Midbrain (tissue), 1 donor: Measurements from ENCODE around the gene PRDM10.

Experiments used
- DNase-seq: peaks from one replicate; lab custom pipeline; 2025; lab: John Stamatoyannopoulos, UW

Gene PRDM10

DNA sequence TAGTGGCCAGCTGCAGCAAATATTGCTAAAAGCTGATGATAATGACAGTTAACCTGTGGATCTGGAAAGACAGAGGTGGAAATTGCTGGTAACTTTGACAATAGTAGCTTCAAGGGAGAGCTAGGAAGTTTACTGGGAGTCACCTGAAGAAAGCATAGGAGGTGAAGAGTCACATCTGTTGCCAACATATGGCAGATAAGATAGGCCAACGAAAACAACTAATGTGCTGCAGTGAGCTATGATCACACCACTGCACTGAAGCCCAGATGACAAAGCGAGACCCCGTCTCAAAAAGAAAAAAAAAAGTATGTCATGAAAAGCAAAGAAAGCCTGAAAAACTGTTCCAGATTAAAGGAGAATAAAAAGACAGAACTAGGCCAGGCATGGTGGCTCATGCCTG lies 4.3 kb upstream of the PRDM10 start:
- no peak for DNase-seq

DNA sequence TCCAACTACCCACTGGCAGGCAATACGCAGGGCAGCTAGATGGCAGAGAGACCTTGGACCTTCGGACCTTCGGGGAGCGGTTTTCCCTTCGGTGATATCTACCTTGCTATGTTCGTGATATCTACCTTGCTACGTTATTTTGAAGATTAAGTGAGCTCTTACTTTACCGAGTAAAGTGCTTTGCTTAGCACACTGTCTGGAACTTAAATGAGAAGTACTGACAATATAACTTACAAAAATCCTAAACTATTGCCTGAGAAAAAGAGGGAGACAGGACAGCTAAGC lies 1.0 kb upstream of the PRDM10 start:
- no peak for DNase-seq

DNA sequence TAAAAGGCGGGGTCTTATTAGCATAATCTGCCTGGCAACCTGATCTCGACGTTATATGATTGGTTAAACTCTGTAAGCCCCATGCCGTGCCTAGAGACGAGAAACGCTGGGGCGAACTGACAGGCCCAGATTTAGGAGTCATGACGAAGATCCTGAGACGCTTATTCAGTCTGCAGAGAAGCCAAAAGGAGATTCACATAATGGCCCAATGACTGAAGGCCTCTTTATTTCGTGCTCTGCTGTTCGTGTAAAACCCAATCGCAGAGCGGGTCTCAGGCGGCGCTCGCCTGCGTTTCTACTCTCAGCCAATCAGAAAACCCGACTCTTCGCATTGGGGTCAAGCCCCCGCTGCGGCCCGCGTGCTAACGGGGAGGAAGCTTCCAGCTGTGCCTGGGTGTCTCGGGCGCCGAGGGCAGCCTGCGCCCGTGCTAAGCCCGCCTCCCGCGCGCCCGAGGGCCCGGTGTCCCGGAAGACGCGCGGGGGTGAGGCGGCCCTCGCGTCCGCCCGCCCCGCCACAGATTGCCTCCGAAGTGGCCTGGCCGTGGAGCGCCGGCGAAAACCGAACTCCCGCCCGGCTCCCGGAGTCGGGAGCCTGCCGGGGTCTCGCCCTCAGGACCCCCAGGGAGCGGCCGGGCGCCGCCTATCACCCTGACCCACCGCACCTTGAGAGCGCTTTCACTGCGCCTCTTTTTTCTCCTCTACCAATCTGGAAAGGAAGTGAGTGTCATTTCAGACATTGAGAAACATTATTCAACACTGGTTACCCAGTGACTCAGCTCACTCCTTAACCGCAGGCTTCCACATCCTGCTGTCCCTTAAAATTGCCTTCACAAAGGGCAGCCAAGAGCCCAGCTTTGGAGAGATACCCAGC lies 446 bp upstream of the PRDM10 start:
- peak; percentile 99 for DNase-seq

DNA sequence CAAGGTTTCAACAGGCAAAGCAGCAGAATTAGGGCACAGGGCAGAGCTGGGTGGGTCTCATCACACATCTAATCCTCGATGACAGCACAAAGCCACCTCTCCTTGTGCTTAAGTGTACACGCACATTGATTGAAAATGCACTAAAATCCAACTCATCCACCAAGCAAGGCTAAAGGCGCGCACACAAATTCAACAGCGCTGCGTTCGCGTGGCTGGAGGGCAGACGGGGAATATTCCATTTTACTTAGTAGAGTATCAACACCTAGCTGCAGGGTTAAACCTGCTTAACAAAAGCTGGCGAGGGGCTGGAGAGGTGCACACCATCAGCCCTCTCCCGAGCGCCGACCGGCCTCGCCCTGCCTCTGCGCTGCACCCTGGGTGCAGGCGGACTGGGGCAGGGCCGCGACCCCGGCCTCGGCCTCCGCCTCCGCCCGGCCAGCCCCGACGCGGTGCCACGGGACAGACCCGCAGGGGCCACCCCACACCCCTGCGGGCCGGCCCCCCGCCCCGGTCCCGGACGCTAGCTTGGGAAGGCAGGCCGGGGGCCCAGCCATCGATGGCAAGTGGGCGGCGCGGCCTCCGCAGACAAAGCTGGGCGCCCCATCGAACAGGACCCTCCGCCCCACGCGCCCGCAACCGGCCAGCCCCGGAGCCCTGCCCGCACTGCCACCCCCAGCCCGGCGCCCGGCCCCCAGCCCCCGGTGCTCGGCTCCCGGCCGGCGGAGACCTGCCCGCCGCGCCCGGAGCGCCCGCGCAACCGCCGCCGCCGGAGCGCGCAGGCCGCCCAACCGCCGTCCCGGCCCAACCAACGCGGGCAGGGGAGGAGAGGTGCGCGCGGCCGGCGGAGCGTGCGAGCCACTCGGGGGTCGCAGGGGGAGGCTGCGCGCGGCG lies 929 bp downstream of the PRDM10 start:
- peak; percentile 17 for DNase-seq

DNA sequence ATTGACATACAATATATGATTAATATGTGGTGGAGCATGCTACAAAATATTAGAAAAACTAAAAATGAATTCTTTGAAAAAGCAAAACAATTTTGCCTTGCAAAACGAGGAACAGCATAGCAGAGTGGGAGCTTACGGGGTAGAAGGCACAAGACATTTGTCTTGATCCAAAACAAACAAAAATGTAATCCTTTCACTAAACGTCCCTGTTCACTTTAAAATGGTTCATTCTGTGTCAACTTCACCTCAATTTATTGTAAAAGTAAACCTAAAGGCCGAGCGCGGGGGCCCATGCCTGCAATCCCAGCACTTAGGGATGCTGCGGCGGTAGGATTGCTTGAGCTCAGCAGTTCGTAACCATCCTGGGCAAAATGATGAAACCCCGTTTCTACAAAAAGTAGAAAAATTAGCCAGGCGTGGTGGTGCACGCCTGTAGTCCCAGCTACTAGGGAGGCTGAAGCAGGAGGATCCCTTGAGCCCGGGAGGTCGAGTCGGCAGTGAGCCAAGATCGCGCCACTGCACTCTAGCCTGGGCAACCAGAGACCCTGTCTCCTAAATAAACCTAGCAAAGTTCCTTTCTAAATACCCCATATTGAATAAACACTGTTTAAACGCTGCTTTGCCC lies 2.0 kb downstream of the PRDM10 start:
- no peak for DNase-seq

DNA sequence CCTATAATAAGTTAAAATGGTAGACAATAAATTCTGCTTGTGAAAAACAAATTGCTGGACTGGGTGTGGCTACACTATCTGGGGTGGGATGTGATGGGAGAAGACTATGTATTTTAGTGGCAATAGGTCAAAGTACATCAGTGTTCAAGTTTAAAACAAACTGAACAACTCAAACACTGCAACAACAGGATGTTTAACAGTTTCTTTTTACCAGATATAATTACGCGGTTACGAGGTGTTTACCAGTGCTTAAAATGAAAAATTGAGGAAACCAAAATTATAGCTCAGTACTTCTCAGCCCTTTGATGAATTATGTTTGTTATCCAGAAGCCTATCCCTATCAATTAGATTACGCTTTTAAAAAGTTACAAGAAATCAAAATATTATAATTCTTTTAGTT lies 3.2 kb downstream of the PRDM10 start:
- no peak for DNase-seq

DNA sequence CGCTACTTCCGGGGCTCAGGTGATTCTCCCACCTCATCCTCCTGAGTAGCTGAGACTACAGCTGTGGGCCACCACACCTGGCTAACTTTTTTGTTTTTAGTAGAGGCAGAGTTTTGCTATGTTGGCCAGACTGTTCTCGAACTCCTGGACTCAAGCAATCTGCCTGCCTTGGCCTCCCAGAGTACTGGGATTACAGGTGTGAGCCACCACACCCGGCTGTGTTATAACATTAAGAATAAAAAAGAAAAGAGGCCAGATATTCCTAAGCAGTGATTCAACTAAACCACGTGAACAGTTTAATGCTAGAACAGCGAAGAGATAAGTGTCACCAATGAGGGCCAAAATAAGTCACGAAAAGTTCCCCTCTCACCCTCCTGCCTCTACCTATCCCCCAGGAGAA lies 3.7 kb downstream of the PRDM10 start:
- DNase-seq = no peak

DNA sequence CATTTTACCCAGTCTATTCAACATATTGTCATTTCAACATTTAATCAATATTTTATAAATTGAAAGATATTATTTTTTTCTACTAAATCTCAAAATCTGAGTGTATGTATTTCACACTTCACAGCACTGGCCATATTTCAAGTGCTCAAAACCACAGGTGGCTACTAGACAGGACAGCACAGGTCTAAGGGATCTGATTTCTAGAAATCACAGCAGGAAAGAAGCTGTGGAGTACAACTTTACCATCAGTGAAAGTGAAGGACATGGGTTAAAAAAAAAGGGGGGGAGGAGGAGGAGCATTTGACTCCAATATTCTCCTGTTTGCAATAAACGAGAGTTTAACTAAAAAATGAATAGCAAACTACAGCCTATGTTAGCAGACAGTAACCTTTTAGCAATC lies 4.5 kb downstream of the PRDM10 start:
- no peak for DNase-seq

DNA sequence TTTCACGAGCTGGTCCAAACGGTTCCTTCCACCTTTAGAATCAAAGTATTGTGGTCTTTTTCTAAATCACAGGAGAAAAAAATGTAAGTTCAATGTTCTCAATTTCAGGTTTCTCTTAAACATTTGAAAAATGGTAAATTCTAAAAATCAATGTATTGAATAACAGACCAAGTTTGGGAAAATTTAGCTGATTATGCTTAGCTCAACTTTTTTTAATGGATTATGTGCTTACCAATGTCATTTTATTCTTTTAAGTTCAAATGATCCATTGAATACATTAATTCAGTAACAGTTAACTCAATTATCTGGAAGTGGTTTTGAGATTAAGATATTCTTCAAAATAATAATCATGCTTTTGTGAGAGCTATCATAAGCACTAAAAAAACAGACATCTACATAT lies 5.1 kb downstream of the PRDM10 start:
- DNase-seq = no peak

DNA sequence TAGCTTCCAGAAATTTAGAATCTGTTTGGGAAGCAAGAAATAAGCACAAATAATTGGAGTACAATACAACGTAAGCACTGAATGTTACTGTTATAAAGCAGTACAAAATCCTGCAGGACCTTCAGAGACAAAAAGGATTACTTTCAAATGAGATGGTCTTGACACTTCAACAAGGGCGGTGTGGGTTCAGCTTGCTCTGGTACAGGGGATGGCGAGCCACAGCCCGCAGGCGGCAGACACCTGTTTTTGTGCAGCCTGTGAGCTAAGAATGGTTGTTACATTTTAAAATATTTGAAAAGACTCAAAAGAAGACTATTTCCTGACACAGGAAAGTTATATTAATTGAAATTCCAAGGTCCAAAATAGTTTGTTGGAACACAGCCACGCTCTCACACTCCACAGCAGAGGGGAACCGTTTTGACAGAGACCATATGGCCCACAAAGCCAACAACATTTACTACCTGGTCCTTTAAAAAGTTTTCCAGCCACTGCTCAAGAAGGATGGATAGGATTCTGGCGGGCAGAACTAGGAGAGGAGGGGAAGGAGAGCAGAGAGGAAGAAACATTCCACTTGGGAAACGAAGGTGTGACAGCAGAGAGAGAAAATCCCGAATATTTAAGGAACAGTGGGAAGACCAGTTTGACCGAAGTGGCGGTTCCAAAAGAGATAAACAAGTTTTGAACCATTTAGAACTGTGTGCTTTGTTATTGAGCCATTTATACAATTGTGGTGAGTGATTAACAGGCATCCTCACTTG lies 6.3 kb downstream of the PRDM10 start:
- no peak for DNase-seq

DNA sequence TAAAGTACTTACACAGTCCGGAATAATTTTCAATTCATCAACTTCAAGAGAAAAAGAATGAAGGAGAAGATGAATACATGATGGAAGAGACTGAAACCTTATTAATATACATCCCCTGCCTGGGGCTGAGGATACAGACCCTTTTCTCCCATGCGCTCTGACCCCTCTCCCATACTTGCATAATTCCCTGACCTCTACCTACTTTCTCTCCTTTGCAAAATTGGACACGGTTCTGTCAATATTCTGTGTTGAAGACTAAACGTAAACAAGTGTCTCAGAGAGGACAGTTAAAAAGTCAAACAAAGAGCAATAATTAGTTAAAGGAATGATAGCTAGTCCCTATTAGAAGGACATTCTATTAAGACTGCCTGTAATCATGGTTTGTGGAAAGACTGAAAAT lies 7.5 kb downstream of the PRDM10 start:
- no peak for DNase-seq

DNA sequence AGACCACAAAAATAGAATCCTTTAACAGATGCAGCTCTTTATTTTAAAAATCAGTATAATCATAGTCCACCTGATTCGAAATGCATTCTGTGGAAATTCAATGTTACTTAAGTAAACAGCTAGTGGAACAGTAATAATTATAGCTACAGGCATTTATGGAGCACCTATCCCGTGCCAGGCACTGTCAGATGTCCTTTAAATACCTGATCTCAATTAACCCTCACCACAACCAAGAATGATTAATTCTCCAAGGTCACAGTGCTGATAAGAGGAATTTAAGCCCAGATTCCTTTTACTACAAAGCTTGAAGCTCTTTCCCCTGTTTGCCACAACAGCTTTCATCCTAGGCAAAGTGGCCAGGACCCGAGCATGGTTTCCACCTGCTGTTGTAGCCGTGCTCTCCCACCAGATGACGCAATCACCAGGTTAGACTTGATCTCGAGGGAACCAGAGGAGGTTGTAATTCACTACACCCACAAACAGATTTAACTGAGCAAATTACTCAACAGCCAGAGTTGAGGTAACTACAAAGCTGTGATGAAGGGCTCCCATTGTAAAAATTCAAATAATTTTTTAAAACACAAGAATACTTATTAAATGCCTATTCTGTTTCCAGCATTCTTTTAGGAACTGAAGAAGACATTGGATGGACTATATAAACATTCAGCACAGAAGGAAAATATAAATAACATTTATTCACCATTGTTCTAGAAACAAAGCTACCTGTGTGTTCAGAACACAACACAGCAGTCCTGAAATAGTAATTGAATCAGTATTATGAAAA lies 10.3 kb downstream of the PRDM10 start:
- no peak for DNase-seq

DNA sequence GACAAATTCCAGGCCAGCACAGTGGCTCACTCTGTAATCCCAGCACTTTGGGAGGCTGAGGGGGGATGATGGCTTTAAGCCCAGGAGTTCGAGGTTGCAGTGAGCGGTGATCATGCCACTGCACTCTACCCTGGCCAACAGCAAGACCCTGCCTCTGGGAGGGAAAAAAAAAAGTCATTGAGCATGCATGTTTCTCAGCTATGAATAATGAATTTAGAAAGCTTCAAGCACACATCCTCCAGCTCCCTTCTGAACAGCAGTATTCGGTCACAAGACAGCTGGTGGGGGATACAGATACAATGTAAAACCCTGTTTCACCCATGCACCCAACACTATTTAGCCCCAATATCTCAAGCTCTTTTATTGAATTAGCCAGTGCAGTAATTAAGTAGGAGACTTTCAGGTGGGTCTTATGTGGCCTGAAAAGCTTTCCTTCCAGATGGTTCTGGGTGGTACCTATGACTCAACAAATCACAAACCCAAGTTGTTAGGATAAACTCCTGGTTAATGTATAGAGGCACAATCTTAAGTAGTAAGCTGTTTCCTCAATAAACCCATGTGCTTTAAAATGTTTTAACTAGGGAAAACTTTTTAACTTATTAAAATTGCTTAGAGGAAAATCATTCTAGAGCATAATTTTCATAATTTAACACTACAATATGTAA lies 13.4 kb downstream of the PRDM10 start:
- DNase-seq = no peak

DNA sequence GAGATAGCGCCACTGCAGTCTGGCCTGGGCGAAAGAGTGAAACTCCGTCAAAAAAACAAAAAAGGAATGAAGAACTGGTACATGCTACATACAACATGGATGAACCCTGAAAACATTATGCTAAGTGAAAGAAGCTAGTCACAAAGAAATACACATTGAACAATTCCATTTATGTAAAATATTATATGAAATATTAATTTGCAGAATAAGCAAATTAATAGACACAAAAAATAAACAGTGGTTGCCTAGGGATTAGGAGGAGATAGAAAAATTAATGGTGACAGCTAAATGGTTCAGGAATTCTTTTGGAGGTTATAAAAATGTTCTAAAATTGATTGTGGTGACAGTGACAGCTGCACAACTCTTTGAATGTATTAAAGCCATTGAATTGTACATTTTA lies 14.7 kb downstream of the PRDM10 start:
- DNase-seq = no peak

DNA sequence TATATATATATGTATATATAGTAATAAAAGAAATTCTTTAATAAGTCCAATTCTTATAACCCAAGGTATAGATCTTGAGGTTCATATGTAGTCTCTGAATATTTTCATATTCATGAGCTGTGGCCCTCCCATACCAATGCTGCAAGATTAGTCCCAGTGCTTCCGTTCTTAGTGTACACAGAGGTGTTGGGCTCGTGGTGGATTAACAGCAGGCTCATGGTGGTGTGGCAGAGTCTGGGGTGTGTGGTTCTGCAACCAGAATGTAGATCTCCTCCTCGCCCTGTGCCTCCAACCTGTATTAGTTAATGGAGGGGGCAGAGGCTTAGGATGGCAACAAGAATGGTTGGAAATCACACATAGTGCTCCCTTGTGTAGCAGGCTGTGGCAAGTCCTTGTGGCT lies 16.8 kb downstream of the PRDM10 start:
- no peak for DNase-seq

DNA sequence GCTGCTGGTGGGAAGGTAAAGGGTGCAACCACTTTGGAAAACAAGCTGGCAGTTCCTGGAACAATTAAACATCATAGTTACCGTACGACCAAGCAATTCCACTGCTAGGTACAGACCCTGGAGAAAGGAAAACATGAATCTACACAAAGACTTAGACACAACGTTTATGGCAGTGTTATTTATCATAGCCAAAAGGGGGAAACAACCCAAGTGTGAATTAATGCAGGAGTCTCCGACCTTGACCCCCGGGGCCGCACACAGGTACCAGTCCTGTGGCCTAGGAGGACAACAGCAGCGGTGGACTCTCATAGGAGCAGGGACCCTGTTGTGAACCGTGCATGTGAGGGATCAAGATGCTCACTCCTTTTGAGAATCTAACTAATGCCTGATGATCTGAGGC lies 22.5 kb downstream of the PRDM10 start:
- DNase-seq = no peak

DNA sequence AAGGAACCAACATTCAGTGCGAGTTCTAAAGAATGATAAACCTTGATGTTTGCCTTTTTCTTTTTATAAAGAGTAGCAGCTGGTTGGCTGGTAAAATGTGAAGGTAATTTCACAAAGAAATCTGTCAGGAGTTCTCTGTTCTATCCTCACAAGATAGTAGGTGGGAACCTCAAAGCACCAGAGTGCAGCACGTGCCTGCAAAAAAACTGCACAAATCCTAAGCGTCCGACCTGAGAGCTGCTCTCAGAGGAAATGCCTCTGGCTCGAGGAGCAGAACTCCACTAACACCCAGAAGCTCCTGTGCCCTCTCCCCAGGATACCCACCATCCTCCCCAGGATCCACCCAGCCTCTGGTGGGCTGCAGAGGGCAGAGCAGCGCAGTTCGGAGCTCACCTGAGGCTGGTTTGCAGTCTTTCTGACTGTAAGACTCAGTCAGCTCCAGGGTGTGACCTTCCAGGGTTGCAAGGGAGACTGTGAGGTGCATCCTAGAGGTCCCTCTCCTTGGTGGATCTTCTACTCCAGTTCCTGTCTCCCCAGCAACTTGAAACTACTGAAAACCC lies 23.5 kb downstream of the PRDM10 start:
- DNase-seq = no peak

DNA sequence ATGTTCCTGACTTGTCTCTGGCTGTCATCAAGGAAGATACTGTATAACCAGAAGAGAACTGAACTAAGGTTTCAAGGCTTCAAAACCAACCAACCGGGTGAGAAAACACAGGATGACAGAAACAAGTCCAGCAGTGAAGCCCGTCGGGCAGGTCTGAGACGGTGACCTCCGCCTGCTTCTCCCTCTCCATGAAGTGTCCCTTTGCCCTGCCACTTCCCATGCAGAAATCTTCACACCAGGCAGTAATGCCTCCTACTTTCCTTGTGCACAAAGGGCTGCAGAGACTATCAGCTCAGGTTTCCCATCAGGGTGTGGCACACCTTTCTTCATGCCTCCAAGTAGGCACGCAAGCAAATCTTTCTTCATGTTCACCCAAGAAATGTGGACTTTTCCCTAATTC lies 24.2 kb downstream of the PRDM10 start:
- no peak for DNase-seq

DNA sequence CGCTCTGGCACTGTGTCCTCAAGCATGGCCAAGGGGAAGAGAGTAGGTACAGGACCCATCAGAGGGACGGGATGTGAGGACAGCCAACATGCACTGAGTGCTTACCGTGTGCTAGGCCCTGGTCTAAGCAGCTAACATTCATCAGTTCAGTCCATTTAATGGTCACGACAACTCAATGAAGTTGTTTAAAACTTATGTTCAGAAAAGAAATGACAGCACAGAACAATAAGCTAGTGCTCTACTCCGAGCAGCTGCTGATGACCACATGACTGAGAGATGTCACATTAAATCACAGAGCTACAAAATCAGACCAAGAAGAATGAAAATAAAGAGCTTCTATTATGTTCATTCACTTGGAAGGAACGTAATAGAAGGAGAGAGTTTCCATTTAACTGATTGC lies 26.3 kb downstream of the PRDM10 start:
- peak; percentile 9 for DNase-seq

DNA sequence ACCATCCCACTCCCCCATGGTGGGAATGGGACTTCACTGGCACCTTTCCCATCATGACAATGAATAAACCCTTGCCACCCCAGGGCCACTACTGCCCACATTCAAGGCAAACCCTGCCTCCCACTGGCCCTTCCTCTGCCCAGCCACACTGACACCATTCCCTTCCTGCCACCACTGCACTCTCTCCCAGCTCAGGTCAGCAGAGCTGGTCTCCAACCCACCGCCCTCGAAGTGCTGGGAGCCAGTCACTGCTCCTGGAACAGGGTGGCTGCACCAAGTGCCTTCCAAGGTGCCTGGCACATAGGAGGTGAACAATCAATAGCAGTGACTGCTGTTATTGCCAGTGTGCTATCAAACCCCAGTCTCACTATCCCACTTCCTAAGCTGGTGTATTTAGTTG lies 27.1 kb downstream of the PRDM10 start:
- no peak for DNase-seq

DNA sequence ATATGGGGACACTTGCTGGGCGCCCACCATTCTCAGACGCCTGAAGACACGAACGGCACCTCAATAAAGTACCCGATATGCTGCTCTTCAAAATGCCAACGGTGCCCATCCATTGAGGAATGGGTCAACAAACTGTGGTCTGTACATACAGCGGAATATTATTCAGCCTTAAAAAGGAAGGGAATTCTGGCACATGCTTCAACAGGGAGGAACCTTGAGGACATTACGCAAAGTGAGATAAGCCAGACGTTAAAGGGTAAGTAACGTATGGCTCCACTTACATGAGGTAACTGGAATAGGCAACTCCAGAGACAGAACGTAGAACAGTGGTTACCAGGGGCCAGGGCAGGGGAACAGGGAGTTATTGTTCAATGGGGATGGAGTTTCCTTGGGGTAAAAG lies 28.0 kb downstream of the PRDM10 start:
- DNase-seq = no peak
